ENCODE results near the gene VAX1.

DNA sequence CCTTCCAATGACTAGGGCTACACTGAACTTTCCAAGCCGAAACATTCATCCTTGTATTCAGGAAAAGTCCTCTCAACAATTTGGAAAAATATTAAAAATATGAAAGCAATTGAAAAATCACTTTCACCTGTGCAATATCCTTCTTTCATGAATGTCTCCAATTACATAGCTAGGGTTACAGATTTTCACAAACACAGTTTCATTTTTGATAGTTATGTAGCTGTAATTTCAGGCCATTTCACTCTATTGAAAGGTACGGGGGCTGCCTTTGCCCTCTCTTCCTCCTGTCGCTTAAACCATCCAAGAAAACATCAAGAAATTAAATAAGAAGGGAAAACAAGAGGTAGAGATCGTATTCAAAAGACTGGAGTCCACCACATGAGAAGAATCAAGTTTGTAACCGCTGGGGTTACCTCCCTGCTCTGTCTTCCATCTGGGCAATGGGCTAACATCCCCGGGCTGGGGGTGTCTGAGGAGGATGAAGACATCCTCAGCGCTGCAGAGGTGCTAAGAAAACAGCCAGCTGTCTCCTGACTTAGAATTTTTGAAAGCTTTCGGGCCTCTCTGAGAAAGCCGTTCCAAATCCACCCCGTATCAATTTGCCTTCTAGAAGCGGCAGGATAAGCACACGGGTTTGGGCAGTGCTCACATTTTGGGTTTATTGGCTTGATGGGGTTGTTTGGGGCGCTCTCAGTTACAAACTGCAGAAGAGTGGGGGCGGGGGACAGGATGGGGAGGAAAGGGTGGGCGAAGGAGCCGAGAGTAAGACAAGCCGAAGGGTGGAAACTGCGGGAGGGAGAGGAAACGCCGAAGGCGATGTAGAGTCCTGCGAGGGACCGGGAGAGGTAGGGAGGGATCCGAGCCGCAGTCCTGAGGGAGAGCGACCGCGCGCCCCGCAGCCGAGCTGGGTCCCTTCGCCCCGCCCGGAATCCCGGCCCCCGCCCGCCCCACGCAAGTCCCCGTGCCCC, 24.3 kb upstream of the VAX1 start:
- TF ChIP-seq POLR2A (IDR thresholded peaks at IDR 0.05) (no peak), CTCF (IDR thresholded peaks at IDR 0.05) (no peak), POLR2AphosphoS5 (IDR thresholded peaks at IDR 0.05) (no peak), EP300 (IDR thresholded peaks at IDR 0.05) (no peak)

All from upper lobe of left lung (tissue), 4 donors.